GM12878 (cell line): ENCODE measurements around the gene DNMT1. TPM values are rescaled to one million over a fixed set of nuclear protein-coding genes. Genes with fewer than 3 reads are reported as not detected.
A peak's percentile ranks its signal among the peaks of the same experiment; 100 is the strongest.

Source experiments
- E2F8 ChIP-seq: fragments of 450-650 bp; IDR thresholded peaks from 2 replicates; pipeline ENCODE4 v1.6.1; 2018; ENCODE audit warnings: mild to moderate bottlenecking, low read depth, moderate library complexity; ENCODE audit not compliant: partially characterized antibody
- E4F1 ChIP-seq: fragments of 450-650 bp; IDR thresholded peaks from 2 replicates; pipeline ENCODE4 v1.6.1; 2018; ENCODE audit warnings: borderline replicate concordance, mild to moderate bottlenecking; ENCODE audit not compliant: partially characterized antibody
- ETV6 ChIP-seq, 2 experiments: fragments of 450-650 bp in 1 of 2; IDR thresholded peaks in 1 of 2; conservative IDR thresholded peaks in 1 of 2; 2 replicates each; pipeline ENCODE4 v1.6.1; 2014; ENCODE audit warnings: antibody characterized with exemption in 1 of 2, borderline replicate concordance in 1 of 2, low read depth in 1 of 2, mild to moderate bottlenecking in 1 of 2, moderate library complexity in 1 of 2
- GATAD2B ChIP-seq: fragments of 450-650 bp; conservative IDR thresholded peaks from 2 replicates; pipeline ENCODE4 v1.6.1; 2017; ENCODE audit warnings: low read depth, mild to moderate bottlenecking, moderate library complexity
- MTA2 ChIP-seq: fragments of 450-650 bp; IDR thresholded peaks from 2 replicates; pipeline ENCODE4 v1.6.1; 2016; ENCODE audit warnings: low read depth, mild to moderate bottlenecking, moderate library complexity
- NFYA ChIP-seq: IDR thresholded peaks from 2 replicates; pipeline ENCODE4 v1.6.1; 2011; ENCODE audit warnings: low read depth, mild to moderate bottlenecking, low read length, improper control_type of control experiment, borderline replicate concordance
- NR2C1 ChIP-seq: fragments of 450-650 bp; IDR thresholded peaks from 2 replicates; pipeline ENCODE4 v1.6.1; 2017; ENCODE audit warnings: antibody characterized with exemption, mild to moderate bottlenecking, moderate library complexity
- PKNOX1 ChIP-seq: fragments of 450-650 bp; IDR thresholded peaks from 2 replicates; pipeline ENCODE4 v1.6.1; 2016; ENCODE audit warnings: mild to moderate bottlenecking
- POLR2AphosphoS2 ChIP-seq: IDR thresholded peaks from 2 replicates; pipeline ENCODE4 v1.6.1; 2011; ENCODE audit warnings: low read depth, mild to moderate bottlenecking, low read length, improper control_type of control experiment, moderate library complexity
- RAD21 ChIP-seq: IDR thresholded peaks from 2 replicates; pipeline ENCODE4 v1.6.1; 2011; ENCODE audit warnings: mild to moderate bottlenecking, low read depth, low read length, moderate library complexity; ENCODE audit not compliant: insufficient read depth
- RFX5 ChIP-seq: IDR thresholded peaks from 2 replicates; pipeline ENCODE4 v1.6.1; 2011; ENCODE audit warnings: low read depth, low read length, improper control_type of control experiment
- SP1 ChIP-seq: IDR thresholded peaks from one replicate; pipeline ENCODE4 v1.6.1; 2011; ENCODE audit warnings: low read depth, low read length
- STAT3 ChIP-seq: IDR thresholded peaks from 2 replicates; pipeline ENCODE4 v1.6.1; 2011; ENCODE audit warnings: low read depth, low read length, improper control_type of control experiment
- TAF1 ChIP-seq: IDR thresholded peaks from 2 replicates; pipeline ENCODE4 v1.6.1; 2011; ENCODE audit warnings: mild to moderate bottlenecking, low read depth, low read length, borderline replicate concordance
- WRNIP1 ChIP-seq: IDR thresholded peaks from 2 replicates; pipeline ENCODE4 v1.6.1; 2011; ENCODE audit warnings: low read depth, low read length, improper control_type of control experiment, borderline replicate concordance
- ZBED1 ChIP-seq: IDR thresholded peaks from 2 replicates; pipeline ENCODE4 v1.6.1; 2016; ENCODE audit warnings: borderline replicate concordance
- ZNF217 ChIP-seq: fragments of 450-650 bp; IDR thresholded peaks from 2 replicates; pipeline ENCODE4 v1.6.1; 2017; ENCODE audit warnings: antibody characterized with exemption, mild to moderate bottlenecking
- ZNF274 ChIP-seq: IDR thresholded peaks from one replicate; pipeline ENCODE4 v1.8.0; 2011; ENCODE audit not compliant: insufficient read length, insufficient read depth
- ZNF592 ChIP-seq: fragments of 450-650 bp; IDR thresholded peaks from 2 replicates; pipeline ENCODE4 v1.6.1; 2017; ENCODE audit warnings: mild to moderate bottlenecking, moderate library complexity
- polyA plus RNA-seq, 11 experiments: library from polyadenylated mRNA; depleted of rRNA in 4 of 11; unstranded in 6 of 11; stranded (reverse) in 5 of 11; fragments of >200 nt; fragmentation: Nextera tagmentation in 4 of 11; fragmentation: Illumina TruSeq in 1 of 11; extraction: Ambion mirVana in 4 of 11; extraction: Trizol in 1 of 11; gene quantifications; 1 replicate in 1 of 11; 2 replicates in 10 of 11; pipeline versions ENCODE4 v1.2.1 to v1.2.3, GENCODE V29; 2011 to 2016; ENCODE audit warnings: inconsistent platforms in 2 of 11, missing spikeins in 2 of 11, low read depth in 1 of 11
- total RNA-seq, 4 experiments: library from RNA; depleted of rRNA in 3 of 4; stranded (reverse); fragments of >200 nt in 3 of 4; fragmentation: Illumina TruSeq in 1 of 4; extraction: Trizol in 1 of 4; gene quantifications; 2 replicates each; pipeline versions ENCODE4 v1.2.1 to v1.2.3, GENCODE V29; 2013 to 2021

Gene DNMT1
- total and polyA plus RNA-seq, 10 of the 15 experiments (the other 5 are each of a cell fraction or from before 2014, with no cell fraction given): 70.0 to 290 (median 133) TPM

GRCh38 chr19:10105509-10106099 lies 89.1 kb downstream of the DNMT1 start (continued):
- TF ChIP-seq E2F8 (peak; percentile 51), ZNF274 (no peak), ZNF592 (no peak), MTA2 (peak; percentile 53; the same call in 1 of the 2 replicates), E4F1 (no peak), STAT3 (no peak), TAF1 (peak; percentile 23; the same call in 1 of the 2 replicates), SP1 (peak; percentile 49), ZBED1 (peak; percentile 14; the same call in 1 of the 2 replicates), POLR2AphosphoS2 (peak; percentile 40; the same call in 1 of the 2 replicates), RAD21 (0 out of 2 replicates have a peak, but pooled peaks have one; percentile 0), PKNOX1 (peak; percentile 64; the same call in 1 of the 2 replicates), ZNF217 (peak; percentile 96), NFYA (no peak), WRNIP1 (peak; percentile 90; the same call in 1 of the 2 replicates), NR2C1 (no peak), GATAD2B (peak; percentile 80), RFX5 (no peak), ETV6 (conservative IDR thresholded peaks at IDR 0.05 in 1 of 2, IDR thresholded peaks at IDR 0.05 in 1 of 2; ENCODE audit: borderline replicate concordance in 1 of 2, low read depth in 1 of 2) (peak in 1 of 2 experiments; percentile 88; a peak in 2 of 4 replicates)
